Lung (tissue), 12 donors: Measurements from ENCODE around the gene KANSL1L. TPM values are rescaled to one million over a fixed set of nuclear protein-coding genes. Genes with fewer than 3 reads are reported as not detected.

Source experiments
- ATAC-seq: fragments of 200-7000 bp; cut with Tn5 transposase; one replicate; pipeline ENCODE4 v1.9.1; 2020; ENCODE audit warnings: moderate number of reproducible peaks; ENCODE audit not compliant: insufficient read depth, low FRiP score
- DNase-seq, 3 donors: peaks; one replicate each; pipeline ENCODE4 v3.0.0-alpha.2; 2013 to 2017
- H3K27ac ChIP-seq, 2 donors: one replicate each; pipeline ENCODE4 v1.5.1; 2013; ENCODE audit warnings: mild to moderate bottlenecking in 2 of 2, moderate library complexity in 2 of 2, control low read depth in 1 of 2, inconsistent platforms in 1 of 2, low read depth in 1 of 2, low read length in 1 of 2
- H3K27me3 ChIP-seq, 3 donors: one replicate each; pipeline ENCODE4 v1.5.1; 2013; ENCODE audit warnings: low read length in 2 of 3; ENCODE audit not compliant: control insufficient read depth in 3 of 3, insufficient read depth in 3 of 3
- H3K36me3 ChIP-seq, 4 donors: one replicate each; pipeline ENCODE4 v1.5.1; 2013; ENCODE audit warnings: low read length in 4 of 4, mild to moderate bottlenecking in 1 of 4, moderate library complexity in 1 of 4; ENCODE audit not compliant: control insufficient read depth in 4 of 4, insufficient read depth in 4 of 4
- H3K4me1 ChIP-seq, 5 donors: one replicate each; pipeline ENCODE4 v1.5.1; 2013; ENCODE audit warnings: low read length in 5 of 5, mild to moderate bottlenecking in 2 of 5, moderate library complexity in 1 of 5; ENCODE audit not compliant: control insufficient read depth in 5 of 5, insufficient read depth in 5 of 5
- H3K4me3 ChIP-seq: one replicate; pipeline ENCODE4 v1.5.1; 2013; ENCODE audit warnings: mild to moderate bottlenecking, control low read depth, moderate library complexity
- H3K9ac ChIP-seq, 2 donors: one replicate each; pipeline ENCODE4 v1.5.1; 2013; ENCODE audit warnings: low read length in 2 of 2, control low read depth in 1 of 2; ENCODE audit not compliant: insufficient read depth in 1 of 2
- H3K9me3 ChIP-seq, 4 donors: one replicate each; pipeline ENCODE4 v1.5.1; 2013; ENCODE audit warnings: low read length in 3 of 4, mild to moderate bottlenecking in 1 of 4, moderate library complexity in 1 of 4; ENCODE audit not compliant: control insufficient read depth in 4 of 4, insufficient read depth in 3 of 4
- CTCF ChIP-seq: IDR thresholded peaks from 2 replicates; pipeline ENCODE4 v1.5.1; 2012; ENCODE audit warnings: mild to moderate bottlenecking; ENCODE audit errors: control extremely low read depth, extremely low read depth
- WGBS, 2 donors: extraction: QIAGEN DNeasy Blood & Tissue Kit; methylation state at CpG; one replicate each; pipeline ENCODE4 v1.1.7; 2013; 5-methylcytosine and 5-hydroxymethylcytosine counted together
- polyA plus RNA-seq, 2 donors: library from polyadenylated mRNA; stranded (reverse); fragments of 200-250 nt; gene quantifications; one replicate each; pipeline ENCODE4 v1.2.1, GENCODE V29; 2013
- total RNA-seq, 2 donors: library from RNA; depleted of rRNA in 1 of 2; stranded (reverse); fragments of >200 nt in 1 of 2; gene quantifications; one replicate each; pipeline ENCODE4 v1.2.1, GENCODE V29; 2014 to 2021
- donor health status: control.
- donor health status: control.
- donor health status: Bipolar disorder and iron deficiency.
- donor health status: healthy.
- donor health status: DM: yes; HTN: yes; CAD: no.

Gene KANSL1L
- total and polyA plus RNA-seq, 4 donors: 6.1 to 117 (median 17.0) TPM

DNA sequence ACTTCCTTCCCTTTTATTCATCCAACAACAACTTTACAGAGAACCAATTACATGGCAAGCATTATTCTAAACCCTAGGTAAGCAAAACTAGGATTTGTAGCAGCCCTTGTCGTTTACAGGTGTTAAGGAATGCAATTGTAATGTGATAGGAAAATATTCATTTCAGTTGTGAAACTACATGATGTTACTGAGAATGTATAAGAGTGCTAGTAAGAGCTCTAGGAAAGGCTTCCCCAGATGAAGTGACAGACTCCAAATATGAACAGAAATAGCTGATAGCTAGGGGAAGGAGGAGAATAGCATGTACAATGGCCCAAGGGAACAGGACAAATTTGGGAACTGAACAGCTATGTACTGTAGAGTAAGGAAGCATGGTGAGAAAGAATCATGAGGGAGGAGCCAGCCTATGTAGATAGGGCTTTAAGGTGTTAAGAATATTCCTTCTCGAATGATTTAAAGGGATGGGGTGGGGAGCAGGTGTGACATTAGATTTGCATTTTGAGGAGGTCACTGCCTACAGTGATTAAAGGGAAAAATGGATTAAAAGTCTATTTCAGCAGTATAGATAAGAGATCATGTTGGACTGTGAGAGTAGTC, 137.0 kb downstream of the KANSL1L start:
- Histone ChIP-seq H3K9ac (no peak overlapping the region), H3K9me3 (no peaks in the 10 kb centered on the region), H3K4me1 (no peaks in the 10 kb centered on the region), H3K27me3 (no peaks in the 10 kb centered on the region), H3K27ac (no peak overlapping the region), H3K36me3 (peaks cover 0 to 1% (median 0%) of the 10 kb centered on the region in 4 donors), H3K4me3 (no peak overlapping the region)
- TF ChIP-seq CTCF: no peak
- 80 to 88% methylated on average over 2 of the region's 2 CpGs for WGBS, 2 donors
- ATAC-seq: no peak
- DNase-seq: no peak

- ATAC-seq: no peak
- WGBS, 2 donors: 72 to 92% methylated on average over 2 of the region's 2 CpGs
- Histone ChIP-seq H3K4me3 (no peak overlapping the region), H3K27me3 (no peaks in the 10 kb centered on the region), H3K4me1 (no peaks in the 10 kb centered on the region), H3K27ac (no peak overlapping the region), H3K36me3 (peaks cover 3 to 18% (median 5%) of the 10 kb centered on the region in 4 donors), H3K9me3 (no peaks in the 10 kb centered on the region), H3K9ac (no peak overlapping the region)
- no peak for DNase-seq
- TF ChIP-seq CTCF: no peak
Observed at GRCh38 chr2:210028178-210028577, 143.0 kb downstream of the KANSL1L start.

DNA sequence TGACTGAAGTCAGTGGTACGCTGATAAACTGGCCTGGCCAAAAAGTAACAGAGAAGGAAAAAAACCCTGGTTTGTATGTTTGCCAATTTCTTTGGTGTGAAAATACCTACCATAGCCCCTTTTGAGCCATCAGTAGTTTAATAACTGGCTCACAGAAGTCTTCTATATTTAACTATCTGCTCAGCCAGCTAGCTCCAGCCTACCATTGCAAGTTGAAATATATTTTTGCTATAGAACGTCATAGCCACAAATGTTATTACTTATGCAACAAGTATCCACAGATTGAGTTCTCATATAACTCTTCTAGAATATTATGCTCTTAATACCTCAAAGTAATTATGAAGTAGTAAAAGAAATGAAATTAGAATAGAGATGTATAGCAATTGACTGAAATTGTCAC, 143.6 kb downstream of the KANSL1L start:
- Histone ChIP-seq H3K9ac (no peak overlapping the region), H3K4me1 (no peaks in the 10 kb centered on the region), H3K4me3 (no peak overlapping the region), H3K9me3 (no peaks in the 10 kb centered on the region), H3K27ac (no peak overlapping the region), H3K36me3 (peaks cover 5 to 23% (median 10%) of the 10 kb centered on the region in 4 donors), H3K27me3 (no peaks in the 10 kb centered on the region)
- no peak for ATAC-seq
- no peak for DNase-seq
- TF ChIP-seq CTCF: no peak
- WGBS, 2 donors: 93 to 95% methylated on average over 2 of the region's 2 CpGs

- no peak overlapping the region for H3K9ac ChIP-seq
- H3K4me3 ChIP-seq: no peak overlapping the region
- no peak for ATAC-seq
- no peaks in the 10 kb centered on the region for H3K27me3 ChIP-seq
- no peaks in the 10 kb centered on the region for H3K4me1 ChIP-seq
- WGBS, 2 donors: 87 to 93% methylated on average over 3 of the region's 3 CpGs
- H3K36me3 ChIP-seq: peaks cover 9 to 43% (median 20%) of the 10 kb centered on the region in 4 donors
- H3K9me3 ChIP-seq: no peaks in the 10 kb centered on the region
- no peak for TF ChIP-seq CTCF
- no peak overlapping the region for H3K27ac ChIP-seq
- no peak for DNase-seq
Observed at GRCh38 chr2:210022824-210023223, 148.4 kb downstream of the KANSL1L start.
